NCI-H187 (cell line): ENCODE results near the gene ACTBL2.
A peak's percentile ranks its signal among the peaks of the same experiment; 100 is the strongest.
"Not testable (repeated sequence)": the region's sequence is repeated elsewhere in the genome, so short reads cannot be mapped to it uniquely, and the experiment has no call there.

Source experiments
- DNase-seq, 2 experiments: peaks; one replicate each; lab custom pipeline; 2025; lab: John Stamatoyannopoulos, UW

ACTBL2 gene

GRCh38 chr5:57494104-57495098 is 11.8 kb upstream of the ACTBL2 start:
- DNase-seq = peak in 1 of 2 experiments; percentile 13

- no peak for DNase-seq
Observed at GRCh38 chr5:57493034-57493433, 10.4 kb upstream of the ACTBL2 start.

- no peak for DNase-seq
Observed at GRCh38 chr5:57492632-57493031, 10.0 kb upstream of the ACTBL2 start.

- no peak for DNase-seq
Observed at GRCh38 chr5:57491369-57491965, 8.9 kb upstream of the ACTBL2 start.

GRCh38 chr5:57488215-57488955 is 5.8 kb upstream of the ACTBL2 start:
- DNase-seq = no peak

- no peak for DNase-seq
Observed at GRCh38 chr5:57486027-57486602, 3.5 kb upstream of the ACTBL2 start.

- DNase-seq = no peak
Observed at GRCh38 chr5:57478826-57479225, 3.8 kb downstream of the ACTBL2 start.

- no peak for DNase-seq
Observed at GRCh38 chr5:57476601-57477056, 6.0 kb downstream of the ACTBL2 start.

GRCh38 chr5:57470339-57470738 is 12.3 kb downstream of the ACTBL2 start:
- no peak for DNase-seq

GRCh38 chr5:57468481-57469163 is 14.0 kb downstream of the ACTBL2 start:
- no peak for DNase-seq

GRCh38 chr5:57466544-57466943 is 16.1 kb downstream of the ACTBL2 start:
- no peak for DNase-seq

GRCh38 chr5:57460056-57460455 is 22.6 kb downstream of the ACTBL2 start:
- DNase-seq = not testable (repeated sequence)

GRCh38 chr5:57458443-57458842 is 24.2 kb downstream of the ACTBL2 start:
- DNase-seq = no peak

- no peak for DNase-seq
Observed at GRCh38 chr5:57456531-57457135, 26.0 kb downstream of the ACTBL2 start.

GRCh38 chr5:57455511-57456455 is 26.8 kb downstream of the ACTBL2 start:
- no peak for DNase-seq

- DNase-seq = no peak
Observed at GRCh38 chr5:57454896-57455295, 27.7 kb downstream of the ACTBL2 start.

GRCh38 chr5:57453728-57454127 is 28.9 kb downstream of the ACTBL2 start:
- DNase-seq = no peak

GRCh38 chr5:57452885-57453284 is 29.7 kb downstream of the ACTBL2 start:
- DNase-seq = no peak

GRCh38 chr5:57450991-57451876 is 31.4 kb downstream of the ACTBL2 start:
- DNase-seq = no peak
